GM21423 (cell line): ENCODE measurements around the gene CARD19.
A peak's percentile ranks its signal among the peaks of the same experiment; 100 is the strongest.

Experiments
- ATAC-seq: cut with Tn5 transposase; IDR thresholded peaks from one replicate; pipeline ENCODE4 v1.9.1; 2021; ENCODE audit warnings: mild to moderate bottlenecking, moderate library complexity; ENCODE audit not compliant: unreplicated experiment

The CARD19 gene, protein sequence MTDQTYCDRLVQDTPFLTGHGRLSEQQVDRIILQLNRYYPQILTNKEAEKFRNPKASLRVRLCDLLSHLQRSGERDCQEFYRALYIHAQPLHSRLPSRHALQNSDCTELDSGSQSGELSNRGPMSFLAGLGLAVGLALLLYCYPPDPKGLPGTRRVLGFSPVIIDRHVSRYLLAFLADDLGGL

DNA sequence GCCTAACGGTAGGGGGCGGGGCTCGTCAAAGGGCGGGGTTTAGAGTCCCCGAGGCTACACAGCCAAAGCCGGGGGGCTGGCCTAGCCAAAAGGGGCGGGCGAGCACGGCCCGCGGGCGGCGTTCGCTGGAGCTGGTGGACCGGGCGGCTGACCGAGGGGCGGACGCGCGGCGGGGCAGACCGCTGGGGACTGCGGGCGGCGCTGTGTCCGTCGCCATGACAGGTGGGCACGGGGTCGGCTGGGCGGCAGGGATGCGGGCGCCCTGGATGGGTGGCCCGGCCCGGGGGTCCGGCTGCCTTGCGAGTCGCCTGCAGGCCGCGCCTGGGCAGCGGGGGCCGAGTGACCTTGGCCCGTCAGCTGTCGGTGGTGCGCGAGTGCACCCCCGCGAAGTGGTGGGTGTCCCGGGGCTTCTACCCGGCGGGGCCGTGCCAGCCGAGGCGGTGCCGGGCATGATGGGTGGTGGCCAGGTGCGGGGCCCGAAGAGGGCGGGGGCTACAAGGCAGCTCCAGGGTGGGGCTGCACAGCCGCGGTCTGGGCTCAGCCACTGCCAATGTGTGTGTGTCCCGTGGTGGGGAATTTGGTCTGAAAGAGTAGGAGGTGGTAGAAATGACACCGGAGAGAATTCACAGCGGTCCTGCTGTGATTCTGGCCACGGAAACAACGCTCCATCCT lies at the start of gene CARD19:
Gene CARD19, plus strand, starts transcription at position 87 of the 672 bp plus-strand sequence. Its CDS starts 129 bp downstream, at position 216.
- peak; percentile 9 for ATAC-seq

DNA sequence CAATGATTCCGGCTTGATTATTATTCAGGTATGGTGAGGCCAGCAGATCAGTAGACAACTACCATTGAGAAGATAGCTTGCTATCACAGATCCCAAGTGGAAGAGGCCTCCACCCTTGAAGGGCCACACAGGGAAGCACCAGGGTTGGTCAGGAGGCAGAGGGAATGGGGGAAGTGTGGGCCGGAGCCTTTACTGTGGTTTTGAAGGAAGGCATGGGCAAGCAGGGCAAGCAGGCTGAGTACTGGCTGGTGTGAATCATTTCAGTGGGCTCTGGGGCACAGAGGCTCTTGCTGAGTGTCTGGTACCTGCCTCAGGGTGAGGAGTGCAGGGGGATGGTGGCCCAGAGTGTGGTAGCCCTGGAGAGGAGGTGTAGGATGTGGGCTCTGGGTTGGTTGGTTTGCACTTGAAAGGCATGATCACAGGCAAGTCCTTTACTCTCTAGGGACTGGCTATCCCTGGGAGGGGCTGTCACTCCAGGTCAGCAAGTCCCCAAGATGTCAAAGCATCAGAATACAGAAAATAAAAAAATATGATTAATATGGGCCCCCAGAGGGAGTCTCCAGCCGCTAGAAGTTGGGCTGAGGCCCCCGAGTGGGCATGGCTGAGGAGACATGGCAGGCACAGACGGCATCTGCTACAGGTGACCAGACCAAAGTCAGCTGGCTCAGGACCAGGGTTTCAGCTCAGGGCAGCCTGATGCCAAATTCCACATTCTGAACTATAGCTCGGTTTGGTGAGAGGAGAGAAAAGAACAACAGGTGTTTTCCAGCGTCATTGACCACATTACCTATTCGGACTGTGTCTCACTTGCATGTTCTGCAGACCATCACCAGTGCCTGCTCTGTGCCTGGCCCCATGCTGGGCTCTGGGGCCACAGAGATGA lies 47.2 kb upstream of the CARD19 start:
- no peak for ATAC-seq

DNA sequence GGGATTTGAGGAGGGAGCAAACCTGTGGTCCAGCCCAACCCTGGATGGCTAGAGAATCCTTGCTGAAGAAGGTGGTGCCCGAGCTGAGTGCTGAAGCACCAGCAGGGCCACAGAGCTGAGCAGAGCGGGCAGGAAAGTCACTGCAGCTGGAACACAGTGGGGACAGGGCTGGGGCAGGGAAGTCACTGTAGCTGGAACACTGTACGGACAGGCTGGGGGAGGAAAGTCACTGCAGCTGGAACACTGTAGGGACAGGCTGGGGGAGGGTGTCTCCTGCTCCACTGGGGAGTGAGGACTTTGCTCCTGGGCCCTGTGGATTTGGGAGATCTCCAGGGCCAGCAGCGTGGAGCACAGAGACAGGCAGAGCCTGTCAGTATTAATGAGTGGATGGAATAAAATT lies 46.5 kb upstream of the CARD19 start:
- no peak for ATAC-seq

DNA sequence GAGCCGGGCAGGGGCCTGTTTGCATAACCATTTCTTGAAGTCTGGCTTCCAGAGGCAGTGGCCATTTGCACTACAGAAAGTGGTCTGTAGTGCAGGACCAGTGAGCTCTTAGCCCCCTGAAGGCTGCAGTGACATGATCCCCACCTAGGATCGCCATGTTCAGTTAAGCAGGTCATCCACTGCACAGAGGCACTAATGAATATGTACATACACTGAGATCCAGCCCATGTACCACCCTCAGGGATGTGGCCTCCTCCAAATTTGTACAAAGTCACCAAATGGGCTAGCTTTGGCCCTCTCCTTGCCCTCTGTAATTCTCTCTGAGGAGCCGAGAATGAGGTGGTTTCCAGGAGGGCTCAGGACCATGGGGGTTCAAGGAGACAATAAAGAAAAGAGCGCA lies 45.8 kb upstream of the CARD19 start:
- no peak for ATAC-seq

DNA sequence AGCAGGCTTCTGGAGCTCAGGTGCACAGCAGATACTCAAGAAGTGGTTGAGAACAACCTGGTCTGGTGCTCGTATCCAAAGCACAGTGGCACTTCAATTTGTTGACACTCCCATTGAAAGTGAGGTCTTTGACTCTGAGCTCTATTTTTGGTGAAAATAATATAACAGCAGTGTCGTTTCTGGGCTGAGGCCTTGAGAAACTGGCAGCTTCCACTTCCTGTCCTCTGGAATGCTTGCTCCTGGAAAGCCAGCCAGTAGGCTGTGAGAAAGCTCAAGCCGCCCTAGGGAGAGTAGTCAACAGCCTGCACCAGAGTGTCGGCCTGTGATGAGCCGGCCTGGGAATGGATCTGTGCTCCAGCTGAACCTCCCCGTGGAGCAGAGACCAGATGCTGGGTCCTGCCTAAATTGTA lies 44.3 kb upstream of the CARD19 start:
- no peak for ATAC-seq

DNA sequence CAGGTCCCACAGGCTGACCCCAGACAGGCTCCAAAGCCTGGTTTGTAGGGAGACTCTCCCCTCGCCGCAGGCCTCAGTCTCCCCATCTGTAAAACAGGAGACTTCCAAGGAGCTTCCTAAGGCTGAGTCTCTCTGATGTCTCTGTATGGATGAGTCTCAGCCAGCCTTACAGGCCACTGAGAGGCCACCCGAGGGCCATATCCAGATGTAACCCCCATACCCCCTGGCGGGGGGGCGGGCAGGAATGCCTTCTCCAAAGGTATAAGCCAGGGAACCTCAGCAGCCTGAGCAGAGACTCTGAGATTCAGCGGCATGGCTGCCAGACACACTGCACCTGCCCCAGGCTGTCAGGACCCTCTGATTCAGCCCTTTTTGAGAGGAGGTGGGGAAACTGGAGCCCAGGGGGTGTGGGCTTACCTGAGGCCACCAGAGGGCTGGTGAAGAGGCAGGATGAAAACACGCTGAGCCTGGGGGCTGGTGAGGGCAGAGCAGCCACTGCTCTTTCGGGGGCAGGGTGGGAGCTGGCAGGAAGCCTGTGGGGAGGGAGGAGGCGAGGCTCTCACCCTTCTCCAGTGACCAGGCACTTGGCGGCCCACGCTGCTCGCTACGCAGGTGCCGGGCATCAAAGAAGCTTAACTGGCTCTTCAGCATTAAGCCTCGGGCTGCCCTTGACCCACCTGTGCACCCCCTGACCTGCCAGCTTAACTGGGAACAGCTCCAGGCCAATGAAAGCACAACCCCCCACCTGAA lies 43.1 kb upstream of the CARD19 start:
- no peak for ATAC-seq

DNA sequence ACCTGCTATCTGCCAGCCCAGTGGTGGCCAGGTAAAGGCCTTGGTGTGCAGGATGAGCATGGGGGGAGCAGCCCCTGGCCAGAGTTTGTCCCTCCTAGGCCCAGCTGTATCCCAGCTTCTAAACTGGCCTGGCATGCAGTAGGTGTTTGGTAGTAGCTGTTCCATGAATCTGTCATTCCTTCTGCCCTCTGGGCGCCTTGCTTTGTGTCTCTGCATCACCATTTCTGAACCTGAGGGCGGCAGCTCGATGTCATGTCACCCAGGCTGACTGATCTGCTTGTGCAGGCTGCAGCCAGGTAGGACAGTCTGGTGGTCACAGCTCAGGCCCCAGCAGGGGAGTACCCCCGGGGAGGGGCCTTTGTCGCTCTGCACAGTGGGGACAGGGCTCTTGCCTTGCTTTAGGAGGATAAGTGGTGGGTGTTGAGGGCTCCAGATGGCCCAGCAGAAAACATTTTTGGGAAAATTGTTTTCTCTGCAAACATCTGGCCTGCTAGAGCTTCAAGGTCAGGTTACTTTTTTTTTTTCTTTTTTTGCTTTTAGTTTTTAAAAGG lies 42.2 kb upstream of the CARD19 start:
- ATAC-seq: no peak

DNA sequence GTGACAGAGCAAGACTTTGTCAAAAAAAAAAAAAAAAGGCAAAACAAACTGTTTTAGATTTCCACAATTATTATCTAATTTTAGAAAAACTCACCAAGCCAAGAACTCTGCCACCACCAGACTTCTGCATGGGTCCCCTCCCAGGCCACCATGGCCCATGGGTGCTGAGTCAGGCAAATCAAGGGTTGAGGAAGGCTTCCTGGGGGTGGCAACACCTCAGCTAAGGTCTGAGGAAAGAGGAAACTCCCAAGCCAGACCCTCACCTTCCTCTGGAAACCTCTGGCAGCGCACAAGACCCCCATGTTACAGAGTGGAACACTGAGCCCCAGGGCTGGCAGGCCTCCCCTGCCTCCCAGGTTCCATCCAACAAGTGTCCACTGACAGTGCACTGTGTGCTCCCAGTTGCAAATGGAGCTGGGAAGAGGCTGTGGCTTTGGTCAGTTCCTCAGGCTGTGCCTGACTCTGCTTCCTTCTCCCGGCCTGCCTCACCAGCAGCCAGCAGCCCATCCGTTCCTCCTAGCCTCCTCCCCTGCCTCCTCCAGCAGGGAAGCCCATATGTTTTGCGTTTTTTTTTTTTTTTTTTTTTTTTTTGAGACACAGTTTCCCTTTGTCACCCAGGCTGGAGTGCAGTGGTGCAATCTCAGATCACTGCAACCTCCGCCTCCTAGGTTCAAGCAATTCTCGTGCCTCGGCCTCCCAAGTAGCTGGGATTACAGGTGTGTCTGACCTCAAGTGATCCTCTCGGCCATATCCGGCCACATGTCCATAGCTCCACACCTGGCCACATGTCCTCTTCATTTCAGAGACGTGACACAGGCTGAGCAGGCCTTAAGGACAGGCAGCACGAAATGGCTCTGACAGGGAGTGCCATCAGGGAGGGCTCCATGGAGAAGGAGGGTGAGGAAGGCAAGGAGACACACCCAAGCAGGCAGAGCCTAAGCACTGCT lies 41.0 kb upstream of the CARD19 start:
- no peak for ATAC-seq

DNA sequence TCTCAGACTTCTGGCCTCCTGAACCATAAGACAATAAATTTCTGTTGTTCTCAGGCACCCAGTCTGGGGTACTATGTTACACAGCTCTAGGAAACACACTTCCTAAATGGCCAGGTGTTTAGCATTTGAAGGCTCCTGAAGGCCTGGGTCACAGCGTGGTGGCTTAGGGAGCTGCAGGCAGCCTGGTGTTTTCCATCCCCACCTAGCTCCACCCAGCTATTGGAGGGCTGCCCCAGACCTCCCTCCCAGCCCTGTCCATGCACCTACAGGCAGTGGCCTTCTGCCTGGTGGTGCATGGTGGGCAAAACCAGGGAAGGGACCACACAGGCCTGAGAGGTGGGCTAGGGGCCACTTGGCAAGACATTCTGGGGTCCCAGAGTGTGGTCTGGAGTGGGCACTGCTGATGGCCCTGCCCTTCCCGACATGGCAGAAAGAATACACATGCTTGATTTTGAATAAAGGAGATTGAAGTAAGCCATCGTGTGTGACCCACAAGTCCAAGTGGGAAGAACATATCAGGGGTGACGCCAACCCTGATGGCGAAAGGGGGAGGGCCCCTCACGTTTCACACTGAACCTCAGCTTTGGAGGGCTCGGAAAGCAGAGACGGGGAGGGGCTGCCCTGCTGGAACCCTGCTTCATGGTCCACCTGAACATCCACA lies 38.8 kb upstream of the CARD19 start:
- no peak for ATAC-seq

DNA sequence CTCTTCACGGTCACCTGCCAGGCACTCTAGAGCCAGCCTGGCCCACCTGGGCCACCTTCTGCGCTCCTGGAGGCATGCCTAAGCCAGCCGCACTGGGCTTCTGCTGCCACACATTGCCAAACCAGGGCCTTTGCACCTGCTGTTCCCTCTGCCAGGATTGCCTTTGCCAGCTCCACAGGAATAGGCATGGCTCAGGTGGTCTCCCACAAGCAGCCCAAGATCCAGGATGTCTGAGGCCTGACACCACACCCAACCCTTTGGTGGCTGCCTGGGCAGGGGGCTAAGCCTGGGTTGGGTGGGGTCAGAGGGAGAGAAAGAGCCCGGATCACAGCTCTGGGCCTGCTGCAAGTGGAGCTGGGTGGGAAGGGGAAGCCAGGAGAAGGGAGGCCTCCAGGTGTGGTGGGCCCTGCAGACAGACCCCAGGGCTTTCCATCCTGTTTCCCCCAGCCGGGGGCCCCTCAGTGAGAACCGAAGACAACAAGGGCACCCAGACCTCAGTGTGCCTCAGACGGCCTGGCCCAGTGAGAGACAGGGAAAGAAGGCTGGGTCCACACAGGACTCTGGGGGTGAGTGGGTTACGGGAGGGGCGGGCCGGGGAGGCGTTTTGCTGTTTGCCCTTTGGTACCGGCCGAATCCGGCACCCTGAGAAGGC lies 38.2 kb upstream of the CARD19 start:
- ATAC-seq: peak; percentile 8

DNA sequence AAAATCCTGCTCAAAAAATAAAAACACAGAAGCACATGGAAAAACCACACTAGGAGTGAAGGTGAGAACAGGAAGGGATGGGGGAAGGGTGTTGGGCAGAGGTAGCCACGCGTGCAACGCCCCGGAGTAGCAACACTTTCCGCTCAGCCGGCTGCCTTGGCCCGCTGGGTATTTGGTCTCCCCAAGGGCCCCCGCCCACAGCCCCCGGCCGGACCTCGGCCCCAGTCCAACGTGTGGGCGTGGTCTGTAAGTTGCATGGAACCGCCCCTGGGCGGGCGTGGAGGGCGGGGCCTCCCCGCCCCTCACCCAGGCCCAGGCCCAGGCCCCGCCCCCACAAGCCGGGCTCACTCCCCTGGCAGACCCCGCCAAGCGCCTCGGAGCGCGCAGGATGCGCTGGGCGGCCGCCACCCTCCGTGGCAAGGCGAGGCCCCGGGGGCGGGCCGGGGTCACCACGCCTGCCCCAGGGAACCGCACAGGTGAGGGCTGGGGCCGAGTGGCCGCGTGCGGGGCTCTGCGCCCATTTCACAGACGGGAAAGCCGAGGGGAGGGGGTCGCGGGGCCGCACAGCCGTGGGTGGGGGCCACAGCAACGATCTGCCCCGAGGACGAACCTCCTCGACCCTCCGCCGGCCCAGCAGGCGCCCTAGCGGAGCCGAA lies 37.5 kb upstream of the CARD19 start, which contains the start of gene SUSD3:
Gene SUSD3, plus strand, starts transcription at position 347 of the 656 bp plus-strand sequence. Its CDS starts 42 bp downstream, at position 389.
- ATAC-seq: peak; percentile 43

DNA sequence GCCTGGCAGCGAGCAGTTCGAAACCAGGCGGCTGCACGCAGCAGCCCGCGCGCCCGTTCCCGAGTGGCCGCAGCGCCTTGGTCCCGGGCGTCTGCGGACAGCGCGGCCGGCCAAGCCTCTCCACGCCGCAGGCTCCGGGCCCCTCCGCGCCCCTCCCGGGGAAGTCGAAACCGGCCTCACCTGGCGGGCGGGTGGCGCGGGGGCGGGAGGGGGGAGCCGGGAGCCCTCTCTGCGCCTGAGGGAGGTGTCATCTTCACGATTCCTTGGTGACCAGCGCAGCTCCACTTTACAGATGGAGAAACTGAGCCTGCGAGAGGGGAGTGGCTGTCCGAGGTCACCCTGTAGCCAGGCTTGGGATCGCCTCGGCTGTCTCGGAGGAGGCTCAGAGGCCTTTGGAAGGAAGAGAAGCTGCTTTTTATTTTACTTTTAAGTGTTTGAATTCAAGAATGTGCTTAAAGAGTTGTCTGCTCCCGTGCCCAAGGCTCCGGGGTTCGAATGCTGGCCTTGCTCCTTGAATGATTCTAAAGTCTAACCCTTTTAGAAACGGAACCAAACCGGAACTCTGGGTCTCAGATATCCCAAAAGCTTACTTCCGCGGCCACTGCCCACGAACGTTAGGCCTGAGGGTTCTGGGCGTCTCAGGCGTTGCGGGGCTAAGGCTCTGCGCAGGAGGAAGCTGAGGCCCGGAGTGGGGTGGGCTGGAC lies 36.9 kb upstream of the CARD19 start:
- peak; percentile 9 for ATAC-seq

DNA sequence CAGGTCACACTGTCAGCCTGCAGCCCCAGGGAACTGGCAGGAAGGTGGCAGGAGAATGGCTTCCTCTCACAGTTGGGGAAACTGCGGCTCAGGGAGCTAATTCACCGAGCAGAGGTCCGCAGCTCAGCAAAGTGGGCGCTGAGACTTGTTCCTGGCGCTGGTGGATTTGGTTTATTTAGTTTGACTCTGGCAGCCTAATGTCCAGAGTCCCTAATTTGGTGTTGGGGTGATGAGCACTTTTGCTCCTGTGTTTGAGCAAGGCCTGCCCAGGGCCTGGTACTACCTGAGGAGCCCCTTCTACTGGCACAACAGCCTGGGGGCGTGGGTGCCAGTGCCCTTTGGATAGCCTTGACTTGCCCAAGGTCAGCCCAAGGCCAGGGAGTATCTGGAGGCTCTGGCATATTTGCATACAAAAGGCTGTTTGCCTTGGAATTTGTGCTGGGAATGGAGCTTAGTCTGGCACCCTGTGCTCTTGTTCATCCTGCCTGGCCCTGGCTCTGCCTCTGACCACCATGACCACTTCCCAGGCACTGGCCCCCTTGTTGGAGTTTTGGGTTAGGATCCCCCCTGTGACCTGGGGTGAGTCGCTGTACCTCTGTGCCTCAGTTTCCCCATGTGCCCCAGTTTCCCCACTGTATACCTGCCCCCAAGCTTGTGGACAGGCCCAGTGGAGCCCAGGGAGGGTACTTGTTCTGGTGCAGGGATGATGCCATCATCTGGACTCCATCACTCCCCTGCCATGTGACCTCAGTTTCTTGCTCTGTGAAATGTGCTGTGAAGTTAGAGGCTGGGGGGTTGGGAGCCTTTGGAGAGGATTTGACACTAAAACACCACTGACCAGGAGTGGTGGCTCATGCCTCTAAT lies 36.1 kb upstream of the CARD19 start:
- no peak for ATAC-seq

DNA sequence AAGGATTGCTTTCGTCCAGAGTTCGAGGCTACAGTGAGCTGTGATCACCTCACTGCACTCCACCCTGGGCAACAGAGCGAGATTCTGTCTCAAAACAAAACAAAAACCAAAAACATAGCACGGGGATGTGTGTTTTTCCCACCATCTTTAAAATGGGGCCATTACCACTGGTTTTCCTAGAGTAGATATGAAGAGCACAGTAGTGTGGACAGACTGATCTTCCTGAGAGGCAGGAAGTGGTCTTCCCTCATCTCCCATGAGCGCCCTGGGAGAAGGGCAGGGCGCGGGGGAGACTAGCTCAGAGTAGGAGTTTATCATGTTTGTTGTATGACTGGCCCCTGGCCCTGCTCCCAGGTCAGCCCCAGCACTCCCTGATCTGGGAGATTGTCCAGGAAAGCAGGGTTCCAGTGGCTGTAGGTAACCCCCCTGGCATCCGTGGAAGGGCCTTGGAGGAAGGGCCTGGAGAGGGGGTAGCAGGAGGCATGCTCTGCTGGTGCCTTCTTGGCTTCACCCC lies 35.2 kb upstream of the CARD19 start:
- ATAC-seq: no peak

DNA sequence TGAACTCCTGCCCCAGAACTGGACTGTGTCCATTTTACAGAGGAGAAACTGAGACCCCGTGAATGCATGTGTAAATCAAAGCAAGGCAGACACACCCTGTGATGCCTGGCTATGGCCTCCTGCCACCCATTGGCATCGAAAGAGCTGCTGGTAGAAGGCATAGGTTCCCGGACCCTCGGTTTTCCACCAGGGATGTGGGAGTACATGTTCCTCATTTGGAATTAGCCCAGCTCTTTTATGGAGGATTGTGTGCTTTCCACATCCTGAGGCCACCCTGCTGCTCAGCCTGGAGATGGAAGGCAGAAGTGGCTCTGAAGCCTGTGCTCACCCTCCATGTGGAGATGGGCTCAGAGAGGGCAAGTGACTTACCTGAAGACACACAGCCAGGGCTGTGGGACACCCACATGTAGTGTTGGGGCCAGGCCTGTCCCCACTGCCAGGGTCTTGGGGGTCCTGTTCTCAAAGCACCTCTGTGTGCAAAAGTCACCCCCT lies 34.7 kb upstream of the CARD19 start:
- ATAC-seq: no peak
